Measurements from ENCODE around the gene SERINC5.
"Not testable (repeated sequence)": the region's sequence is repeated elsewhere in the genome, so short reads cannot be mapped to it uniquely, and the experiment has no call there.

SERINC5 gene

GRCh38 chr5:80127116-80127552 is 128.7 kb downstream of the SERINC5 start:
- DNase-seq: no peak

- DNase-seq: peak; percentile 31
Measured at GRCh38 chr5:80125962-80126480, 129.8 kb downstream of the SERINC5 start.

DNA sequence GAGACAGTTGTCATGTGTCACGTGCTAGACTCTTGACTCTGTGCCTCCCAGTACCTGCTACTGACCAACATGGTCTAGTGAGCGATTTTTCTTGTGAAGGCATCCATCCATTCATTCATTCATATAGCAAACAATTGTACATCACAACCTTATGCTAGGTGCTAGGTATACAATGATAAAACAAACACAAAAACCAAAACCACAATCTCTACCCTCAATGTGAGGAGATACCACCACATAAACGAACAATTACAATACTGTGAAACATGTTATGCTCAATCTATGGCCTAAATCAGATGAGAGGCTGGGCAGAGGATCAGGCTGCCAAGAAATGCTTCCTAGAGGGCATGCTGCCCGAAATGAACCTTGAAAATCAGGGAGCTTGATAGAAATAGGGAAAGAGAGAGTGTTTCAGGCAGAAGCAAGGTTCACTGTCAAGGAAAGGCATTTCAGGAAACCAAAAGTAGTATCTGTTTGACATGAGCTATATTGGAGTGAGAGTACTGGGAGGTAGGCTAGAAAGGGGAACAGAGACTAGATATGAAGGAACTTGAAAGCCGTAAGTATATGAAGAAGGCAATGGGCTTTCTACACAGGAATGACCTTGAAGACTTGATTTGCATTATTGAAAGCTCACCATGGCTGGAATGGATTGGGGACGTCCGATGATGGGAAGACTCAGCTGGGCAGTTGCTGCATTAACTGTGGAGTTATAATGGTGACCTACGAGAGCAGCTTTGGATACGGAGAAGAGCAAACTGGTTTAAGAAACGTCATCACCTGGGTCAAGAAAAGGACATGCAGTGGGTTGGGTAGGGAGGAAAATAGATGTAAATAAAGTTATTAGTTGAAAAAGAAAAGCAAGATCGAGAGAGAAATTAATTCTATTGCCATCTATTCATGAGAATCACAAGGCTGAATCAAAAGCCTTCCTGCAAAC is 130.6 kb downstream of the SERINC5 start:
- no peak for DNase-seq

- DNase-seq: no peak
Measured at GRCh38 chr5:80124121-80124918, 131.5 kb downstream of the SERINC5 start.

GRCh38 chr5:80122579-80122978 is 133.3 kb downstream of the SERINC5 start:
- no peak for DNase-seq

DNA sequence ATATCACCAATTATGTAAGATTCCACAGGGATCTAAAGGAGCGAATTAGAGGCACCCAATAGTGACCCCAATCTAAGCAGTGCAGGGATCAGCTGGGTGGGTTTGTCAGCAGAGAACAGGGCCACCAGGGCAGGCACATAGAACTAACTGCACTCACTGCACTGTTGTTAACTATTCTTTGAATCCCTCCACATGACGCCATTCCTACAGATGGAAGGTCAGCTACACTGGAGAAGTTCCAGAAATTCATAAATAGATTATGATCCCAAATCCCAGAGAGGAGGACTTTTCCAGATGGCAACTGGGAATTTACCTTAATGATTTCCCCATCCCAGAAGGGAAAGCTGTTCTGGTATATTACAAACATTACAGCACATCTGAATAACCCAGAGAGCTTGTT is 136.5 kb downstream of the SERINC5 start:
- no peak for DNase-seq

DNA sequence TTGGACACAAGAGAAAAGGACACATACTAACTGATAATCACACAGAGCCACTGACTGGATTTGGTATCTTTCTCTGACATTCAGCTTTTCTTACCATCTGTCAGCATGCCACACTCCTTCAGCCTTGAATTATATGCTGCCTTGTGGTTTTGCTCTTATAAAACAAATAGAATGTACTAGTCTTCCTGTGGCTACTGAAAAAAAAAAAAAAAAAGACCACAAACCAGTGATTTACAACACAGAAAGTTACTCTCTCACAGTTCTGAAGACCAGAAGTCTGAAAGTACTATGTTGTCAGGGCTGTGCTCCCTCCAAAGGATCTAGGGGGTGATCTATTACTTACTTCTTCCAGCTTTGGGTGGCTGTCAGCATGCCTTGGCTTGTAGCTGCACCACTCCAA is 138.4 kb downstream of the SERINC5 start:
- no peak for DNase-seq

DNA sequence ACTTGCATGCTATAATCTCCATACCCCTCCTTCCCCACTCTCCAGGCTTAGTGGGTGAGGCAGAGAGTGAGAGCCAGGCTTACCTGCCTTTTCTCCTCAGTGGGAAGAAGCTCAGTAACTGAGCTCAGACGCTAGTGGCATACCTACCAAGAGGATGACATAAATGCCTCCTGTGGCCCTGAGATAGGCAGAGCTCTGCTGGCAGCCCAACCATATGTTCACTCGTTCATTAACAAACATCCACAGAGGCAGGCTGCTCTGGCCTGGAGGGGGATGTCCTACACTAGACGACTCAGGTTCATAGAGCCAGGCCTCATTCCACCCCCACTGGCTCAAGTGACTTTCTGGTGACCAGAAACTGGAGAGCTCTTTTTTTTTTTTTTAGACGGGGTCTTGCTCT is 139.4 kb downstream of the SERINC5 start:
- no peak for DNase-seq

DNA sequence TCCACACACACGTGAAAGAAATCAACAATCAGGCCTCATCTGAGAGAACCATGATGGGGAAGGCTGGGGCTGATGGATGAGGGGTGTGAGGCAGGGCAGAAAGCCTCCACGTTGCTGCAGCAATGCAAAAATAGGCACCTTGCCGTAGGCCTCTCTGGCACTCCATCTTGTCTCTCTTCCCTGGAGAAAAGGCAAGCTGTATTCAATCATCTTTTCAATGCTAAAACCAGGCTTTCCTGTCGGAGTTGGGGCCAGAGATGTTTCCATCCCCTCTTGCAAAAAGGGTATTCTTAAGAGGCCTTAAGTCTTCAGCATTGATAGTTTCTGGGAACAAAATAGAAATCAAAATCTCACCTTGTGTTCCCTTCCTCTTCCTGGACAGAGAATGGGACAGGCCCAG is 139.8 kb downstream of the SERINC5 start:
- DNase-seq: no peak

DNA sequence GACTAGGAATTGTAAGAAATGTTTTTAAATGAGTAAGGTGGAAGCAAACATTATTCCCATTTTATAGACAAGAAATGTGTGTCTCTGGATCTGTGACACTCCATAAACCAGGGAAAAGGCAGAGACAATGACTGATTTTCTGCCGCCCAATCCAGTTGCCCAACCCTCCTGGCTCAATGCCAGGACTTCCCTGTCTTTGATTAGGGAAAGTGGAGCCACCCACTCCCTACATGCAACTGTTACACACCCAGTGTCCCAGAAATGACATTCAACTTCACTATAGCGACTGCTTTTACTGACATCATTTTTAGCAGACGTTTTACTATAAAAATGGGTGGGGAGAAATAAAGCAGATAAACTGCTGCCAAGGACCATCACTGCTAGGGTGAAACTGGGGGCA is 141.0 kb downstream of the SERINC5 start:
- no peak for DNase-seq

GRCh38 chr5:80111376-80111990 is 144.4 kb downstream of the SERINC5 start:
- not testable (repeated sequence) for DNase-seq

DNA sequence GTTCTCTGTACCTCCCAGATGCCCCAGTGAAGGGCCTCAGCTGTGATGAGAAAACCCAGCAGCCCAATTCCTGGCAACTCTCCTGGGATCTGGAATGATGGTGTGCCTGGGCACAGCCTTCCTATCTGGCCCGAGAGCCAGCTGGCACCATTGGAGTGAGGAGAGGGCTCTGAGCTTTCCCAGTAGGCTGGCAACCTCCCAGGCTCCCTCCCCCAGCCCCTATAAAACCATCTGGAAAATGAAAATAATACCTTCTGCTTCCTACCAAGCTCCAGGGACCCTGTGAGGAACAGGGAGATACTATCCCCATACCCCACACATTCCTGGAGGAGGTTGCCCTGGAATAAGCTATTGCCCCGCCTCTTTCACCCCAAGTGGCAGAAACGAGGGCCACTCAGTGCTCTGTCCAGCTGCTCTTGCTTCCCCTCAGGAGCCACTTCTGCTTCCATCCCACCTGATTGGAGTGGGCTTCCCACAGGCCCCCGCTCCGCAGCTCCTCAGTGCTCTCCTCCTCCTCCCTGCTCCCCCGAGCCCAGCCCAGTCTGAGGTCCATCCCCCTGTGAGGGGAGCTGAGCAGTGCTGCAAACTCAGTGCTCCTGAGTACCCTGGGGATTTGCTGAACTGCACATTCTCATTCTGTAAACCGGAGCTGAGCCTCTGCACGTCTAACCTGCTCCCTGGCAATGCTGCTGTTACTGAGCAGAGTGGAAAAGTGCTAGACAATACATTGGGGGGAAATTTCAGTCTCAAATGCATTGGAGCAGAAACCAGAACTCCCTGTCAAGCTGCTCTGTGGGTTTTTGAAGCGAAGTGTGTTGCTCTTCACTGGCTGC is 146.0 kb downstream of the SERINC5 start:
- no peak for DNase-seq

DNA sequence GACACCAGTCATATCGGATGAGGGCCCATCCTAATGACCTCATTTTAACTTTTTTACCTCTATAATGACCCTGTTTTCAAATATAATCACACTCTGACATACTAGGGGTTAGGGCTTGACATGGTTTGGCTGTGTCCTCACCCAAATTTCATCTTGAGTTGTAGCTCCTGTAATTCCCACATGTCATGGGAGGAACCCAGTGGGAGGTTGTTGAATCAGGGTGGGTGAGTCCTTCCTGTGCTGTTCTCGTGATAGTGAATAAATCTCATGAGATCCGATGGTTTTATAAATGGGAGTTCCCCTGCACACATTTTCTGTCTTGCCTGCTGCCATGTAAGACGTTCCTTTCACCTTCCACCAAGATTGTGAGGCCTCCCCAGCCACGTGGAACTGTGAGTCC is 148.9 kb downstream of the SERINC5 start:
- no peak for DNase-seq

GRCh38 chr5:80105698-80106439 is 150.0 kb downstream of the SERINC5 start:
- DNase-seq: no peak

- DNase-seq: no peak
Measured at GRCh38 chr5:80103371-80103770, 152.5 kb downstream of the SERINC5 start.

- no peak for DNase-seq
Measured at GRCh38 chr5:80101993-80102392, 153.9 kb downstream of the SERINC5 start.

DNA sequence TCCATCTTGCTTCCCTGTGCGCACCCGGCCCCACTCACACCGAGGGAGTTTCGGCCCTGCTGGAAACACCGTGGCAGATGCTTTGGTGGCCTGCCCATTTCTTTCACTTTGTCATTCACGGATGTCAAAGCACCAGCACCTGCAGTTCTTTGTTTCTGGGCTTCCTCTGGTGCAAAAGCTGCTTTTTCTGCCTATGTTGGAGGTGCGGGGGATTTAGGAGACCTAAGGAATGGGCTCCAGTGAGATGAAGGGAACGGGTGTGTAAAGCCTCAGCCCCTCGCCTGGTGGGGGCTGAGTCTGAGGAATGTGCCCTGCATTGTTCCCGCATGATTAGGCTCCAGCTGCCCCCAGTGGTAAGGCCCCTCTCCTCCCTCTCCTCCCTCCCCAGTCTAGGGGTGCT is 158.4 kb downstream of the SERINC5 start:
- no peak for DNase-seq

DNA sequence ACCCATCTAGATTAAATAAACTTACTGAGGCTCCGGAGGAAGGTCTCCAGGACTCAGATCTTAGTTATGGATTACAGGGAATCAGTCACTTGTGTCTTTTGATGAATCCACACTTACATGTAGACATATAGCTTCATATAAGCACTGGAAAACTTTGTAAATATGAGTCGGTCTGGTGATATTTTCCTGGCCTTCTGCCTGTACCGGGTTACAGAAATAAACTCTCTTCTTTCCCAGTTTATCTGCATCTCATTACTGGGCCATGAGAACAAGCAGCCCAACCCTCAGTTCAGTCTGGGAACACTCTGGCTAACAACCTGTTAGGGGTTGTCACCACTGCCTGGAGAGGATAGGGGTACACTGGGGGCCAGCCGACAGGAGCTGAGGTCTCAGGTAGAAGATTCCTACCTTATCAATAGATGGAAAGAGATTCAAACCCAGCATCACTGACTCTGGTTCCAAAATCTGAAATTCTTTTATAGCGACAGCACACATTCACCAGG is 161.6 kb downstream of the SERINC5 start:
- no peak for DNase-seq

DNA sequence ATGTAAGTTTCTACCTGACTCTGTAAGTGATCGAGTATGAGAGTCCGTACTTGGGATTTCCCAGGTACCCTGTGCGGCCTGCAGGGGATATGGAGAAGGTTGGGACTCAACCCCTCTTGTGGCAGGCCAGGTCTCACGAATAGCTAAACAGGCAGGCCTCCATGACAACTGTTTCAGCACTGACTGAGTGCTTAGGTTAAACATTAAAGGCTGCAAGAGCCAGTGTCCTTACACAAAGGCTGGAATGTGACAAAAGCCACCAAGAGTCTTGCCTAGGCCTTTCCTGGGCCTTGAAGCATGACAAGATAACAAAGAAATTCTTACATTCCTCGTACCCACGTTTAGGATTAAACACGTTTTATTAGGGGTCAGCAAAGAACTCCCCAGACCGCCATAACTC is 162.1 kb downstream of the SERINC5 start:
- no peak for DNase-seq

DNA sequence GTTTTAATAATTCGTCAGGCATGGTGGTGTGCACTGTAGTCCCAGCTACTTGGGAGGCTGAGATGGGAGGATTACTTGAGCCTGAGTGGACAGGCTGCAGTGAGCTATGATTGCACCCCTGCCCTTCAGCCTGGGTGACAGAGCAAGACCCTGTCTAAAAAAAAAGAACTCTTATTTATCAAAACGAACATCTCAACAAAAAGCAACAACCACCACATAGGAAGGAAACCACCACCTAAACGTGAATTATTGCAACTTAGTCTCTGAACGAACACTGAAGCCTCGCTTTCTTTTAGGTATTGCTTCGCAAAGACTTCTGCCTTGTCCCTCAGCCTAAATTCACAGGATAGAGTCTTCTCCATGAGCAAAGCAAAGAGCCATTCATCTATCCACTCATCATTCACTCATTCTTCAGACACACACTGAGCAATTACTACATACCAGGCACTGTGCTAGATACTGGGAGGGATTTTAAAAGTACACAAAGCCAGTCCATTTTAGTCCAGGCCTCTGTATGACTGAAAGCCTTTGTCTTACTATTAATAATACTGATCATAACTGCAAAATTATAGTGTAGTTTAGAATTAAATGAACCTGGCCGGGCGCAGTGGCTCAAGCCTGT is 163.3 kb downstream of the SERINC5 start:
- no peak for DNase-seq

DNA sequence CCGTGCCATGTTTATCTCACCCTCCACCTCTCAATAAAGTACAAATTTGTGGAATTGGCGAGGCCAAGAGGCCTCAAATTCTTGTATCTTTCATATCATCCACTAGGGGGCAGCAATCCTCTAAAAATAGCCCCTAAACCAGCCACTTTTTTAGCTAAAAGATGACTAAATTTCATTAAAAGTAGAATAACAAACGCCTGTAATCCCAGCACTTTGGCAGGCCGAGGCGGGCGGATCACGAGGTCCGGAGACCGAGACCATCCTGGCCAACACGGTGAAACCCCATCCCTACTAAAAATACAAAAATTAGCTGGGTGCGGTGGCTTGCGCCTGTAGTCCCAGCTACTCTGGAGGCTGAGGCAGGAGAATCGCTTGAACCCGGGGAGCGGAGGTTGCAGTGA is 164.1 kb downstream of the SERINC5 start:
- DNase-seq: peak; percentile 32
